HG03565 (cell line): Measurements from ENCODE around the gene FLYWCH1.

Experiments
- ATAC-seq: cut with Tn5 transposase; IDR thresholded peaks from one replicate; pipeline ENCODE4 v1.9.1; 2021; ENCODE audit warnings: mild to moderate bottlenecking, moderate library complexity; ENCODE audit not compliant: unreplicated experiment

FLYWCH1 gene

GRCh38 chr16:2982402-2982801 is 70.7 kb downstream of the FLYWCH1 start:
- no peak for ATAC-seq

GRCh38 chr16:2983706-2984136 is 72.0 kb downstream of the FLYWCH1 start:
- ATAC-seq, result peak; percentile 33

- ATAC-seq, result no peak
These were observed 73.7 kb downstream of the FLYWCH1 start for GRCh38 chr16:2985462-2985861.

- no peak for ATAC-seq
These were observed 74.2 kb downstream of the FLYWCH1 start for GRCh38 chr16:2985893-2986355.

- no peak for ATAC-seq
These were observed 75.0 kb downstream of the FLYWCH1 start for GRCh38 chr16:2986623-2987188.

GRCh38 chr16:2987286-2987685 is 75.6 kb downstream of the FLYWCH1 start:
- ATAC-seq, result no peak

- ATAC-seq, result no peak
These were observed 76.1 kb downstream of the FLYWCH1 start for GRCh38 chr16:2987833-2988232.

GRCh38 chr16:2988590-2989099 is 76.9 kb downstream of the FLYWCH1 start:
- ATAC-seq, result no peak

GRCh38 chr16:2990891-2991290 is 79.2 kb downstream of the FLYWCH1 start:
- no peak for ATAC-seq

- ATAC-seq, result no peak
These were observed 80.0 kb downstream of the FLYWCH1 start for GRCh38 chr16:2991566-2992261.

- ATAC-seq, result no peak
These were observed 80.8 kb downstream of the FLYWCH1 start for GRCh38 chr16:2992383-2993081.

GRCh38 chr16:2996298-2996697 is 84.6 kb downstream of the FLYWCH1 start:
- no peak for ATAC-seq

GRCh38 chr16:2999929-3000328 is 88.2 kb downstream of the FLYWCH1 start:
- ATAC-seq, result no peak

- no peak for ATAC-seq
These were observed 88.8 kb downstream of the FLYWCH1 start for GRCh38 chr16:3000540-3000939.
